SH-SY5Y (cell line): ENCODE data around the gene SHANK1.

Experiments
- GATA2 ChIP-seq: IDR thresholded peaks from 2 replicates; pipeline ENCODE4 v1.6.1; 2011; ENCODE audit warnings: mild to moderate bottlenecking, low read depth, low read length
- GATA3 ChIP-seq: IDR thresholded peaks from 2 replicates; pipeline ENCODE4 v1.6.1; 2011; ENCODE audit warnings: low read depth, mild to moderate bottlenecking, low read length, moderate library complexity

DNA sequence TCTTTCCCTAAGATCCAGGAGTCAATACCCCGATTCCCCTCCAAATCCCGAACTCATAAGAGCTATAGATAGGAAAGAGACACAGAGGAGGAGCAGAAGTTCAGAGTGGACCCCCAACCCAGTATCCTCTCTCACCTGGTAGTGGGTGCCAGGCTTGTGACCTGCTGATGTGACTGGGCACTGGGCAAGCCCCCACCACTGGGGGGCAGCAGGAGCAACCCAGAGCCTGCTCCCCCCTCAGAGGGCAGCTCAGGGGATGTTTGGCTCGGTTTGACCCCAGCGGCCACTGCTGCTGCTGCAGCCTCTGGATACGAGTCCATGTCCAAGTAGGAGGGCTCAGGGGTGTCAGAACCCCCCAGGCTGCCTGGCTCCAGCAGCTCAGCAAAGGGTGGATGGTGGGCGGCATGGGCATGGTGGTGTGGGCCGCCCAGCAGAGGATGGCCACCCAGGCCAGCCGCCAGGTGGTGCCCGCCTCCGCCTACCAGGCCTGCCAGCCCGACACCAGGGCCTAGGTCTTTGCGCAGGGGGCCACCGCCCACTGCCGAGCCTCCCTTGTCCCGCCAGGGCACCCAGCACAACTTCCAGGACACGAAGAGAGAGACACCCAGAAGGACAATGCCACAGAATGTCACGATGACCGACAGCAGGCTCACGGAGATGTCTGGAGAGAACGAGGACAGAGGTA is 87.3 kb downstream of the SHANK1 start:
- TF ChIP-seq GATA3 = no peak
- TF ChIP-seq GATA2 = no peak
